ENCODE results near the gene LBHD2.
A peak's percentile ranks its signal among the peaks of the same experiment; 100 is the strongest.

The LBHD2 gene

GRCh38 chr14:103091041-103091882 is 7.3 kb downstream of the LBHD2 start:
- DNase-seq = peak; percentile 61 to 87 (median 72)

GRCh38 chr14:103091883-103092222 is 7.8 kb downstream of the LBHD2 start:
- DNase-seq = no peak

GRCh38 chr14:103093856-103094405 is 9.9 kb downstream of the LBHD2 start:
- no peak for DNase-seq

DNA sequence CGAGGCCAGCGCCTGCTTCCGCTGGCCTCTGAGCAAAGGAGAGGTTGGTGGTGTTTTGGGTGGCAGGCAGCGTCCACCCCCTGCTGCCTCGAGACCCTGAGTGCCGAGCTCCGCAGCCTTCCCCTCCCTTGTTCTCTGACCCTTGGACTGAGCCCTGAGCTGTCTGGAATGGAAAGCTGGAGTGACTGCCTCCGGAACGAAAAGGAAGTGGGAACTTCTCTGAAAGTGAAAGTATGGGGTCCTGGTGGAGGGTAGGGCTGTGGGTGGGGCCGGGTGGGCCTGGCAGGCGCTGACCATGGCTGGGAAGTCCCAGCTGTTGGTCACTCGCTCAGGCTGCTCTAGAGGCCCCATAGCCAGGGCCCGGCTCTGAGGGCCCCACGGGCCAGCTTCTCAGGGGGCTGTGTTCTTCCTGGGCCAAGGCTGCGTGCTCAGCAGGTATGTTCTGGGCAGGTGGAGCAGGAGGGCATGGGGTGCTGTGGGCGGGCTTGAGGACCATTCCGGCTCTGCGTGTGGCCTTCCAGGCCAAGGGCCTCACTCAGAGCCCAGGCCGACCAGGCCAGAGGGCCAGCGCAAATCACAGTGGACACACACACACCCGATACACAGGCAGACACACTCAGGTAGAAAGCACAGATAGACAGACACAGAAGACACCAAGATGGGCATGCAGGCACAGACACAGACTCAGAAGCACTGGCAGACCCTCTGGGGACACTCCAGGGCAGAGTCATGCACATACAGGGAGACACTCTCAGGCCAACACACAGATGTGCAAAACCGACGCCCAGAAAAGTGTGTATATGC is 10.6 kb downstream of the LBHD2 start, which contains the start of gene EXOC3L4:
EXOC3L4 (plus strand) TSS at position 320 of the 804 bp plus-strand sequence. CDS start 5,495 bp downstream, outside the sequence.
- DNase-seq = peak in 2 of 4 experiments; percentile 35 to 37

GRCh38 chr14:103095210-103095778 is 11.3 kb downstream of the LBHD2 start:
- no peak for DNase-seq

GRCh38 chr14:103096387-103096786 is 12.4 kb downstream of the LBHD2 start:
- DNase-seq = no peak

DNA sequence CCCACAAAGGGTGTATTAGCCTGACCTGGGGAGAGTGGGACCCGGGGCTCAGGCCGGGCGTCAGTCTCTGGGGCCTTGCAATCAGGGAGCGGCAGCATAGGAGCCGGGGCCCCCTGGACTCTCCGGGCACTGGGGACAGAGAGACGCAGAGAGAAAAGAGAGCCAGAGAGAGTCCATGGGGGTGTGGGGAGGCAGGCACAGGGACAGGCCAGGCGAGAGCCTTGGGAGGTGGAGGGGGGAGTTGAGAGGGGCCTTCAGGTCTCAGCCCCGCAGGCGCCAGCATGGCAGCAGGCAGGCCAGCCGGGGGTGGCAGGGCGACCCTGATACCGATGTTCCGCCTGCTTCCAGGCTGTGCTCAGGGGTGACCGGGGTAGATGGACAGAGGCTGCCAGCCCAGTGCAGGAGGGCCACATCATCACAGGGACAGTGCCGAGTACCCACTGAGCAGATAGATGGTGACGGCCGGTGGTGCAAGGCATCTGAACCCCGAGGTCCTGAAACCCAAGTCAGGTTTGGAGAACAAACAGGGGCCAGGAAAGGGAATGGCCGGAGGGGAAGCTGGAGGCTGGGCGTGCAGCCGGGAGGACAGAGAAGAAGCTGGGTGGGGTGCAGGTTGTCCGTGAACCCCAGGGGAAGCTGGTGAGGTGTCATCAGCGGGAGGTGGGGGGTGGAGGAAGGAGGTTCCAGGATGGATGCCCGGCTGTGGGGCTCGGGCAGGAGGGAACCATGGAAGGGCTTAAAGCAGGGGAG is 13.4 kb downstream of the LBHD2 start:
- no peak for DNase-seq

- no peak for DNase-seq
These were observed 14.3 kb downstream of the LBHD2 start for GRCh38 chr14:103097994-103098957.

DNA sequence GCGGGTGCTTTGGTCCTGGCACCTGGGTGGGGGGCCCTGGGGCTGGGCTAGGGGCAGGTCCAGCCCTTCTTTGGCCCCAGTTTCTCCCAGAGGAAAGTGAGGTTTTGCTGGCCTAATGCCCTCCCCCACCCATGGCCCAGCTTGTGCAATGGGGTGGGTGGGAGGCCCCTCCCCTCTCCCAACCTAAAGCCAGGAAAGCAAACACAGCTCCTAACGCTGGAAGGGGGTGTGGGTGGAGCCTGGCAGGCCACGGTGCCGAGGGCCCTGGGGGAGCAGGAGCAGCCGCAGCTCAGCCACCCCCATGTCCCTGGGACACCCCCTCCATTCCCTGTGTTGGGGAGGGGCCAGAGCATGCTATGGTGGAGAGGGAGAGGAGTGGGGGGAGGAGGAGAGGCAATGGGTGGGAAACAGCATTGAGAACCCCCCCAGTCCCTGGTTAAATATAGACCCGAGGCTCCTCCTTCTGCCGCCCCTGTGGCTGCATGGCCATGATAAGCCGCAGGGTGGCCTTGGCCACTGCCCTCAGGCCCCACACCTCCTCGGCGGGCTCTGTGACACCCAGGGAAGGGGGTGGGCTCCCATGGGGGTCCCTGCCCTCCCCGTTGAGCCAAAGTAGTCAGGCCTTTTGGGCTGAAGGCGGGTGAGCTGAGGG is 15.2 kb downstream of the LBHD2 start:
- DNase-seq = no peak

- DNase-seq = no peak
These were observed 15.8 kb downstream of the LBHD2 start for GRCh38 chr14:103099733-103100280.

DNA sequence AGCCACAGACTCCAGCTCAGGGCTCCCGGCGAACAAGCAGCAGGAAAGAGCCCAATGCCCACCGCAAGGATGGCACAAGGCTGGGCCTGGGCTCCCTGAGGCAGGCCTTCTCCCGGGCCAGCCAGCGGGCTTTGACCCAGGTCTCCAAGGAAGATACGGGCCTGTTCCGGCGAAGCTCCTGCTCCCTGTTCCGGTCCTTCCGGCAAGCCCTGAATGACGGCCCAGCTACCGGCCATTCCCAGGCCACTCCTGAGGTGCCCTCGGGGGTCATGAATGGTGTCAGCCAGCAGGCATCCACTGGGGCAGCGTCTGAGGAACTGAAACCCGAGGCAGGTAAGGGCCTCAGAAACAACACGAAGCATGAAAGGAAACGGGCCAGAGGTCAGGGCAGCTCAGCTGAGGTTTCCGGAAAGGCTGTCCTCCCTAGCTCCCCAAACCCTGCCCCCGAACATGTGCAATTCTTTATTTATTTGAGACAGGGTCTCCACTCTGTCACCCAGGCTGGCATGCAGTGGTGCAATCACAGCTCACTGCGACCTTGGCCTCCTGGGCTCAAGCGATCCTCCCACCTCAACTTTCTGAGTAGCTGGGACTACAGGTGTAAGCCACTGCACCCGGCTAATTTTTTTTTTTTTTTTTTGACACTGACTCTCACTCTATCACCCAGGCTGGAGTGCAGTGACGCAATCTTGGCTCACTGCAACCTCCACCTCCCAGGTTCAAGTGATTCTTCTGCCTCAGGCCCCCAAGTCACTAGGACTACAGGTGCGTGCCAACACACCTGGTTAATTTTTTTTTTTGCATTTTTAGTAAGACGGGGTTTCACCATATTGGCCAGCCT is 16.5 kb downstream of the LBHD2 start:
- DNase-seq = no peak

- DNase-seq = no peak
These were observed 17.4 kb downstream of the LBHD2 start for GRCh38 chr14:103101257-103101962.

GRCh38 chr14:103101963-103102688 is 18.1 kb downstream of the LBHD2 start:
- DNase-seq = no peak

DNA sequence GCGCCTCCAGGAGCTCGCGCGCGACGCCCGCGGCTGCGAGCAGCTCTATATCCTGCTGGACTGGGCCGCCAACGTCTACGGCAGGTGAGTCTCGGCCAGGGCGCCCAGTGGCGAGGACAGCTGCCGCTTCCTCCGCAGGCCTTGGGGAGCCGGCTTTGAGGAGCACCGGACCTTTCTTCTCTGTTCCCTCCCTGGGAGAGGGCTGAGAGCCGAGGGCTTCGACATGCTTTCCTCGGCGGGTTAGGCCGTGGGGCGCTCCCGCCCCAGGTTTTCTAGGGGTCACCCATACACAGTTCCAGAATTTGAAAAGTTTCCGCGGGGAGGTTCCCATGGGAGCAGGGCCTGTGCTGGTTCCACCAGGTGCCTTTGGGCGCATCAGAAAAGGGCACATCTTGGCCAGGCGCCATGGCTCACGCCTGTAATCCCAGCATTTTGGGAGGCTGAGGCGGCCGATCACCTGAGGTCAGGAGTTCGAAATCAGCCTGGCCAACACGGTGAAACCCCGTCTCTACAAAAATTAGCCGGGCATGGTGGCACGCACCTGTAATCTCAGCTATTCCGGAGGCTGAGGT is 18.8 kb downstream of the LBHD2 start:
- no peak for DNase-seq

DNA sequence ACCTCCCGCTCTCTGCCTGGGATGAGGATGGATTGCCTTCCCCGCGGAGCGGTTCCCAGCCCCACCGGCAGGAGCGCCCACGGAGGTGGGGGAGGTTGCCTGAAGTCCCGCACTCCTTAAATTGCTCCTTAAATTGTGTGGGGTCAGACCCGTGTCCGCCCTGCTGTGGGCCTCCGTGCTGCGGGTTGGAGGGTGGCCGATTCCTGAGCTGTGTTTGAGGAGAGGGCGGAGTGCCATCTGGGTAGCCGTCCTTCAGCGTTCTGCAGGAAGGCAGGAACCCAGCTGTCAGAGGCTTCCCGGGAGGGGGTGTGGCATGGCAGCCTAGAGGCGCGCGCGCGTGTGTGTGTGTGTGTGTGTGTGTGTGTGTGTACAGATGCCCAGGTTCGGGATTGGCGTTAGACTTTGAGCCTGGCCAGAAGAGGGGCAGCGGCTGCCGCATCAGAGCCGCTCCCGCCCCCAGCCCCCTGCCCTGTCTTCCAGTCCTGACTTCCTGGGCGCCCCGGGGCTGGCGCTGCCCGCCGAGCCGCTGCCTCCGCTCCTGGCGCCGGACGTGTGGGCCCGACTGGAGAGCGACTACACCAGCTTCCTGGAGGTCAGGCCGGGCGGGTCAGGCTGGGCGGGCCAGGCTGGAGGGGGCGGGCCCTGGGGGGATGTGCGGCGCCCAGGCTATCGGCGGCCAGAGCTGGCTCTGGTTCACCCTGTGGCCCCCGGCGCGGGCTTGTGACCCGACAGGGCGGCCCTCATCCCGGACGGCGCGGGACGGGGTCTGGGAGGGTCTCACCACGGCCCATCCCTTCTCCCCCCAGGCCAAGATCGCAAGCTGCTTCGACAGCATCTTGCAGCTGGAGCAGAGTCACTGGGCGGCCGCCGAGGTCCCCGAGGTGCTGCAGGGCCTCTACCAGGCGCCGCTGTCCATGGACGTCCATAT is 19.7 kb downstream of the LBHD2 start:
- DNase-seq = peak; percentile 60 to 82 (median 69)

- DNase-seq = no peak
These were observed 20.3 kb downstream of the LBHD2 start for GRCh38 chr14:103104389-103104653.
